DOHH2 (cell line): ENCODE results near the gene SDC1.

ENCODE experiments used
- CTCF ChIP-seq: fragments of 200-600 bp; sonication (generic); IDR thresholded peaks from one replicate; pipeline ENCODE4 v1.5.1; 2014; ENCODE audit warnings: antibody characterized with exemption, mild to moderate bottlenecking, low read depth, low read length; ENCODE audit not compliant: poor library complexity, severe bottlenecking
- EZH2phosphoT487 ChIP-seq: fragments of 200-600 bp; sonication (generic); IDR thresholded peaks from 2 replicates; pipeline ENCODE4 v1.6.1; 2017; ENCODE audit warnings: borderline replicate concordance, mild to moderate bottlenecking, antibody characterized with exemption, low read length, moderate library complexity, mixed read lengths

GRCh38 chr2:20210462-20210861, 14.5 kb downstream of the SDC1 start:
- TF ChIP-seq CTCF: no peak
- no peak for TF ChIP-seq EZH2phosphoT487
